GM18526 (cell line): ENCODE measurements around the gene C11orf91.

Experiments used
- POLR2A ChIP-seq: IDR thresholded peaks from 3 replicates; pipeline ENCODE4 v1.6.1; 2011; ENCODE audit not compliant: insufficient read length; ENCODE audit errors: extremely low read depth

C11orf91 gene

DNA sequence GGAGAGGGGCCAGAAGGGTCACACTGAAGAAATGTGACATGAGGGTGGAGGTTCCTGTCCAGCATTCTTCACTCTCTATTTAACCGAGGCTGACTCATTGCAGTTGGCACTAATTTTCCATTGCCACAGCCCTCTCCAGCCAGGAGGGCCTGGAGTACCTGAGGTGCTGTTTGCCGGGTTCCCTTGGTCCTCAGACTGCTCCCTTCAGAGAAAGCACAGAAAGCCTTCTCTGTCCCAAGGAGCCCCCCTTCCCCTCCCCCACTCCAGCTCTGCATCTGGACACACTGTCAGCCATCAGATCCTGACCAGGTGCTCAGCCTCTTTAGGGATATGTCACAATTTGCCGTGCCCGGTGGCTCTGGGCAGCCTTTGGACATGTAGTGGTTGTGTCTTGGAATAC lies 3.2 kb upstream of the C11orf91 start:
- TF ChIP-seq POLR2A, result no peak

DNA sequence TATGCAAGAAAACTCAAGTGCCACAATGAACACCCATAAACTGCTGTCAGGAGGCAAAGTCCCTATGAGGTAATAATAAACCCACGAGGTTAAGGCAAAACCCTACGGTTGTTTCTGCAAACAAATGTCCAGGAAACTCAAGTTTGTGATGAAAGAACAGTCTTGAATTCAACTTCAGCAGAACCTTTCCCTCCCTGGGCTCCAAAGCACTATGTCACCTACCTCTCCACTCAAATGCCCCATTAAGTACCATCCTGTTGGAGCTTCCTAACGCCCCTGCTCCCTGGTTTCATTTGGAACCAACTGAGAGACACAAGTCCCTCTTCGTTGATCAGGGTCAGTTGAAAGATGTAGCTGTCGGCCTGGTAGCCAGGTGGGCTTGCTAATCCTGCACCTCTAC lies 2.6 kb upstream of the C11orf91 start:
- no peak for TF ChIP-seq POLR2A

DNA sequence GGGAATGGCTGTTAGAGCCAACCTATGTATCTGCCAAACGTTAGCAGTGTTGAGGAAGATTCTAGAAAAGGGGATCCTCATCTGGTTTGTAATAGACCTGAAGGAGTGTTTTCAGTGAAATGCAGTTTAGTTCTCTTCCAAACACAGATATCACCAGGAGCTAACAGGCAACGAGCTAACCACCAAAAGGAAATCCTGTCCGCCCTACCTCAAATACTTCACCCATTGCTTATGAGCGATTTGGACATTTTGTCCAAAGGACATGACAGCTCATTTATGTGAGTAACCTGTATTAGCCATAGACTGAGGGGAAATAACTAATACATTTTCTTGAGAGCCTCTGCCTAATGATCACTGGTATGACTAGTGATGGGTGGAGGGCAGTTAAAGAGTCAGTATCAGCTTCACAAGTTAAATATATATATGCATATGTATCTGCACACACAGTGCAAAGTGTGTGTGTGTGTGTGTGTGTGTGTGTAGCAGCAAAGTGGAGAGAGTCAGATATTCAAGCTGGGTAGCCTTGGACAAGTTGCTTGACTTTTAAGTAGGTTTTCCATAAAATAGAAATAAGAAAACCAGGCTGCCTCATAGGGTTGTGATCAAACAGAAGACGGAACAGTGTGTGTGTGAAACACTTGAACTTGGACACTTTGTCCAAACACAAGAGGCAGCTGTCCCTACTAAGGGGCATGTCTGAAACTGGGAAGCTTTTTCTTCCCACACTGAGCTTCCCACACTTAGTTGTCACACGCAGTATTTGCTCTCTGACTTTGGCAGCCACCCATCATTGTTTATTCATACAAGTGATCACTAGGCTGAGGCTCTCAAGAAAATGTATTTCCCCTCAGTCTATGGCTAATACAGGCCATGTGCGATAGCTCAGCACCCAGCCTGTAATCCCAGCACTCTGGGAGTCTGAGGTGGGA lies 940 bp upstream of the C11orf91 start:
- TF ChIP-seq POLR2A, result no peak

DNA sequence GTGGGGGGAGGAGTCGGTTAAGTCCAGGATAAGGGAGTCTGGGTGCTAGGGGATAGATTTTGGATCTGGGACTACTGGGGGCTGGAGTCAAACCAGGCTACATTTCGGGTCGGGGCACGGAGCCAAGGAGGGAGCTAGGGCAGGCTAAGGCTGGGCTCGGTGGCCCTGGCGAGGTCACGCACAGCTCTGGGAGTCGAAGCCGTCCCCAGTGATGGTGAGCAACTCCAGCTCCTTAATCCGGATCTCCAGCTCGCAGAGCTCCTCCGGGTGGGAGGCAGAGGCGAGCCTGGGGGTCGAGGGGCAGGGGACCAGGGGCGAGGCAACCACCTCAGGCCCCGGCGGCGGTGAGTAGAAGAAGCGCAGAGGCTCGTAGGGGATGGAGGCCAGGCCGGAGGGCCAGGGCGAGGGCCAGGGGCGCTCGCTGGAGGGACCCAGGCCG lies 544 bp downstream of the C11orf91 start:
- no peak for TF ChIP-seq POLR2A

DNA sequence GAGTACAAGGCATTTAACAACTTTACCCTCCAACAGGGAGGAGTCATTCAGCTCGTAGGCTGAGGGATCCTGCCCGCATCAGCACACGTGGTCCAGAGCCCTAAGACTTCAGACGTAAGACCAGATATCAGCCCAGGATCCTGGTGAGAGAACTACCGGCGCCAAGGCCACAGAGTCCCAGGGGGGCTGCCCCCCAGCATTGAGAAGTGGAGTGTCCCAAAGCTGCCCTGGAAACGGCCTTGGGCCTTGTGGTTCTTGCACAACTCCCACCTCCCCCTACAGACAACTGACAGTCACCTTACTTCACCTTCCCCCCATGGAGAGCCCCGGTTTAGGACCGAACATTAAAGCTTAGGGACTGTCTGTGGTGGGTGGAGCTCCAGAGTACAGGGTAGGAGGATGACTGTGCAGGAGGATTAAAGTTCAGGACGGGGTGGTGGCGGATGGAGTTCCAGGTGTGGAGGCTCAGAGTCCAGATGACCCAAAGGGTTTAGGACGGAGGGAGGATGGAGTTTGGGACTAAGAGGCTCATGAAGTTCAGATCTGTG lies 1.0 kb downstream of the C11orf91 start:
- TF ChIP-seq POLR2A, result no peak

DNA sequence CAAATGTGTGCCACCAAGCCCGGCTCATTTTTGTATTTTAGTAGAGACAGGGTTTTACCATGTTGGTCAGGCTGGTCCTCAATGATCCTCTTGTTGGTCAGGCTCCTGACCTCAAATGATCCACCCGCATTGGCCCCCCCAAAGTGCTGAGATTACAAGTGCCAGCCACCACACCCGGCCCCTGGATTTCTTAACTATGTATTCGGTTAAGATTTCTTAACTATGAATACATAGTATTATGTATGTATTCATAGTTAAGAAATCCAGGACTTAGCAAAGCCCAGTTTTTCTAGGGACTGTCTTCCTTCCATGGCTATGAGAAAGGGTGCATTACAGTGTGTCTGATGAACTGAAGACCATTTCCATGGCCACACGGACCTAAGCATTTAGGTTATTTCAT lies 1.7 kb downstream of the C11orf91 start:
- TF ChIP-seq POLR2A, result no peak

DNA sequence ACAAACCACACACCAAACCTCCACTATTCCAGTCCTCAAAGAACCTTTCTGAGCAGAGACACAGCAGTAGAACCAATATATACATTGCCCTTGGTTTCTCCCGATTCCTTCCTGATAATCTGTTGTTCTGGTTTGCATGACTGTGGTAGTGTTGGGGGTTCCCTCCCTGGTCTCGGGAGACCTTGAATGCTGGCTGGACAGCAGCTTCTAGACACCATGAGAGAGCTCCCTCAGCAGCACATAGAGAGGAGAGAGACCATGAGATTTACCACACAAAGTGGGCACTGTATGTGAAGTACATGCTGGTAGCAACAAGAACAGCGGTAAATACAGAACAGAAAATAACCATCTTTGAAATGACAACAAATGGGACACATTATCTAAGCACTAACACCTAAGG lies 2.6 kb downstream of the C11orf91 start:
- TF ChIP-seq POLR2A, result no peak

DNA sequence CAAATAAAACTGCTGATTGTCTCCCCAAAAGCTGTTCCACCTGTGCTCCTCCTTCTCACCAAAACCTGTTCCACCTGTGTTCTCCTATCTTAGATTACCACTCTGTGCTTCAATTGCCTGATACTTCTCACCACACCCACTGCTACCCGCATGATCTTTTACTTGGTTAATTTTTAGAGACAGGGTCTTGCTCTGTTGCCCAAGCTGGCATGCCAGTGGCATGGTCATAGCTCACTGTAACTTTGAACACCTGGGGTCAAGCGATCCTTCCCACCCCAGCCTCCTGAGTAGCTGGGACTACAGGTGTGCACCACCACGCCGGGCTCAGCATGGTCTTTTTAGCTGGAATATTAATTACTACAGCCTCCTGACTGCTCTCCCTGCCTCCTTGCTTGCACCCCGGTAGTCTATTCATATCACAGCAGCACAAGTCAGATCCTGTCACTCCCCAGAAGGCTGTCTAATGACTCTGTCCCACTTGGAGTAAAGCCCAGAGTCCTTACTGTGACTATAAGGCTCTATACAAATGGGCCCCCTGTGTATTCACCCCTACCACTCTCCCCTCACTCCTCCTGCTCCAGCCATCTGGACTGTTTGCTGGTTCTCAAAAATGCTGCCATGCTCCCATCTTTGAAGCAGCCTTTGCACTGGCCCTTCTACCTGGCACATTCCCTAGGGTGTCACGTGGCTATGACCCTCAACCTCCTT lies 3.5 kb downstream of the C11orf91 start:
- TF ChIP-seq POLR2A, result no peak

DNA sequence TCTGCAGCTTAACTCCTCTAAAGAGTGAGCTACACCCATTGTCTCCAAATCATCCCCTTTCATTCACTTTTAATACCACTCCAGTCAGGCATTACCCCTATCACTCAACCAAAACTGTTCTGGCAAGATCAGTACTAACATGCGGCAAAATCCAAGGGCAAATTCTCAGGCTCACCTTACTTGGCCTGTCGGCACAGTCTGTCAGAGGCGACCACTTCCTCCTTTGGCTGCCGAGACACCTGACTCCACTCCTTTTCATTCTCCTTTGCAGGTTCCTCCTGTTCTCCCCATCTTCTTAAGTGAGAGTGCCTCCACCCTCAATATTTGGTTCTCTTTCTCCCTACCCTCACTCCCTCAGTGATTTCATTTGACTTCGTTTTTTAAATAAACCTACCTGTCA lies 4.2 kb downstream of the C11orf91 start:
- TF ChIP-seq POLR2A, result no peak

DNA sequence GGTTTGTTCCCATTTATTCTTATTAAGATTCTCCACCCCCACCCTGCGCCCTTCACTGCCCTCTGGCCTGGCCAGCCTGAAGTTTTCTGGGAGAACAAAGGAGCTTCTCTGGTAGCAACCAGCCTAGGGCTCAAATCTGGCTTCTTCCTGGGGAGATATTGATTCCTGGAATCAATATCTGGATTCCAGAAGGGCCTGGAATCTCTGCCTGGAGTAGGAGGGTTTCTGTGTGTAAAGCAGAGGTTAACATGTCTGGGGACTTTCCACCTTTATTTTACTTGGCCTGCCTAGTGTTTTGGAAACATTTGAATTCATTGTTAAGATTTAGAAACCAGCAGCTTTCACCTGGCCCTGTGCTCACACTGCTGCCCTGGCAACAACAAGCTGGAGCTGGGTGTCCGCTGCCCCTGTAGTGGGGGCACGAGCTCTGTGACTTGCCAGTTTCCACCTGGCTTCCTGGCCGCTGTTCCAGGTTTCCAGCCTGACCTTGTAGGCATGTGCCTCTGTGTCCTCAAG lies 5.5 kb downstream of the C11orf91 start:
- no peak for TF ChIP-seq POLR2A

DNA sequence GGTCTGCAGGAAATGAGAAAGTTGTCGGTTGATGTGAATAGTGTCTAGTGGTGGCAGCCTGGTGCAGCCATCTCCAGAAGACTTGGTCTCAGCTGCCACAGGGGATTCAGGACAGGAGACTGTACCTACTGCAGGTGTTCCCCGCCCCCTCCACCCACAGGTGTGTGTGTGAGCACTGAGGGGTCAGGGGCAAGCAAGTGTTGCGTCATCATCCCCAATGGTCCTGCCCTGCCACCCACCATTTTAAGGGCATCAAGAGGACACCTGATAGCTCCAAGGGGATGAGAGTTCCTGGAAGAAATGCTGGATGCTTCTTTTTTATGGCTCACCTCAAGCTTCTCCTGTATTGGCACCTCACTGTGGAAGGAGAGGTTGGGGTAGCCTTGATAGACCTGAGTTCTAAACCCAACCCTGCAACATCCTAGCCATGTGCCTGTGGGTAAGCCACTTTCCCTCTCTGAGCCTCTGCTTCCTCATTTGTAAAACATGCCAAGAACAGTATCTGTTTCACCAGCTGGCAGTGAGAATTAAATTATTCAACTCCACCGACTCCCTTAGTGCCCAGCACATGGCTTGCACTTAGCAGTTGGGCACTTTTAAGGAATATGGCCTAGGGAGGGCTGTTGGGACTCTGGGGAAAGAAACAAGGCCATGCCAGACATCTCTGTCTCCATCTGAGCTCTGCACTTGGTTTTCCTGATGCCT lies 6.1 kb downstream of the C11orf91 start:
- no peak for TF ChIP-seq POLR2A

DNA sequence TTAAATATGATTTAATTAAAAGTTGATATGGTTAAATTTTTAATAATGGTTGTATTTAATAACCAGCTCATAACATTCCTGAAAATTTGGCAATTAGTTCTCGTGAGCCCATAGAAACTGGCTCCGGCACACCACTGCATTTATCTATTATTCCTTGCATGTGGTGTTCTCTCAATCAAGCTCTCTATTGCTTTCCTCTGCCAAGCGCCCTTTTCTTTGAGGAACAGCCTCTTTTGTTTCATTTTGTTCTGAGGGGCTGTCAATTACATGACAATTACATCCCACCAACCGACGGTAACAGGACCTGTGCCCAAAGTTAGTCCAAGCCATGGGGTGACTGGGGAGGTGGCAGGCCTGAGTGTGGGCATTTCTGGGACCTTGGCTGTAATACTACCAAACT lies 8.1 kb downstream of the C11orf91 start:
- TF ChIP-seq POLR2A, result no peak

DNA sequence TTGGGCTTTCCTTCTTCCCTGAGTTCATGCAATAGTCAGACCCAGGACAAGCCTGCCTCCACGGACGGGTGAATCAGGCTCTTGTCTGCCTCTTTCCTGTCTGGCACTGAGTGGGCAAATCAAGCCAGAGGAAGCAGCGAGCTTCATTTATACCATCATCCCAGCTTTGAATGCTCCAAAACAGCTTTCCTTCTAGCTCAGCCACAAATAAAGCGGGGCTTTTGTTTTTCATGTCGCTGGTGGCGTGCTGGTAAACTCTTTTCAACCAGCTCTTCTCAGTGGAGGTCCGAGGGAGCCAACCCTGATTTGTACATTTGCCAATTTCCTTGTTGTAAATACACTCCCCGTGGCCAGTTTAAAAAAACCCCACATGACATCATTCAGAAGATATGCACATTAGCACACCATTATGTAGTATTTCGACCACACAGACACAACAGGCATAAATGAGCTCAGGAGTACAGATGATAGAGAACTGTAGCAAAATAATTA lies 8.6 kb downstream of the C11orf91 start:
- TF ChIP-seq POLR2A, result no peak

DNA sequence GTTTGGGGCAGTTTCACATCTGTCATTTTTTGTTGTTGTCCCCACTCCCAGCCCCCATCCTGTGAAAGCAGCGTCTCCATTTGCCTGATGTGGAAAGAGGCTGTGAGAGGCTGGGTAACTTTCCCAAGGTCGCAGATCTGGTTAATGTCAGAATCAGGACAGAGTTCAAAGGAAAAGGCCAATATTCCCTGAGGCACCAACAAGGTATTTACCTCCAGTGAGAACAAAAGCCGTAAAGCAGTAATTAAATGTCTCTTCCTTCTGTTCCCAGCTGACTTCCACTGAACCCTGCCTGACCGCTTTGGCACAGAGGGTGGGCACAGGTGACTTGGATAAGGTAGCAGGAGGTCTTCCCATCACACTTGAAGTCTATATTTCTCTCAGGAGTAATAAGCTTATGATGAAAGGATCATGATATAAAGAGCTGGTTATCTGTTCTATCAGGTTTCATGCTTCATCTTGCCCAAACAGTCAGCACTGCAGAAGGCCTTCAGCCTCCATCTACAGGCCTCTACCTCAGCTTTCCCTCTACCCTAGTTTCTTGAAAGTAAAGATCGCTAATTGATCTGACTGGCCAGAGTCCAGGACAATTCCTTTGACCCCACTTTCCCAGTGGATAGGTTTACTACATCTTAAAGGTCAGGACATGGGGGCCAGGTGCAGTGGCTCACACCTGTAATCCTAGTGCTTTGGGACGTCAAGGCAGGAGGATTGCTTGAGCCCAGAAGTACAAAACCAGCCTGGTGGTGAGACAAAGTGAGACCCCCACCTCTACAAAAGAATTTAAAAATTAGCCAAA lies 9.4 kb downstream of the C11orf91 start:
- no peak for TF ChIP-seq POLR2A
